B cell (primary cell): ENCODE measurements around the gene RABAC1. TPM values are rescaled to one million over a fixed set of nuclear protein-coding genes. Genes with fewer than 3 reads are reported as not detected.

ENCODE experiments used
- ATAC-seq: fragments of 200-7000 bp; cut with Tn5 transposase; one replicate; pipeline ENCODE4 v1.10.0; 2021; ENCODE audit warnings: low read depth, mild to moderate bottlenecking, moderate number of reproducible peaks, moderate library complexity
- CTCF ChIA-PET: fragments of 350-600 bp; sonication (Branson Sonifier 250); formaldehyde crosslinking; loops from one replicate; lab custom pipeline; 2021; ENCODE audit warnings: antibody characterized with exemption, inconsistent platforms; lab: Charles Lee
- POLR2A ChIA-PET: fragments of 350-600 bp; sonication (Branson Sonifier 250); formaldehyde crosslinking; loops from one replicate; lab custom pipeline; 2021; ENCODE audit warnings: antibody characterized with exemption; lab: Charles Lee
- DNase-seq: peaks from one replicate; pipeline ENCODE4 v3.0.0; 2013
- H2AFZ ChIP-seq: 2 replicates; pipeline ENCODE4 v1.6.1; 2012; ENCODE audit warnings: mild to moderate bottlenecking, low read depth, low read length; ENCODE audit not compliant: insufficient read depth, poor library complexity, severe bottlenecking
- H3K27ac ChIP-seq, 2 donors: 1 replicate in 1 of 2; 2 replicates in 1 of 2; pipeline ENCODE4 v1.5.1; 2012 to 2013; ENCODE audit warnings: low read length in 2 of 2, mild to moderate bottlenecking in 2 of 2, moderate library complexity in 1 of 2
- H3K27me3 ChIP-seq, 4 experiments: fragments of 200-600 bp in 1 of 4; sonication (generic) in 1 of 4; replicated peaks in 1 of 4; 1 replicate in 2 of 4; 2 replicates in 2 of 4; pipeline versions ENCODE4 v1.6.1 to v1.7.0; 2013 to 2016; ENCODE audit warnings: low read length in 3 of 4, mild to moderate bottlenecking in 2 of 4, mixed read lengths in 1 of 4, moderate library complexity in 1 of 4; ENCODE audit not compliant: insufficient read depth in 4 of 4, control insufficient read depth in 3 of 4; ENCODE audit errors: control extremely low read depth in 1 of 4
- H3K36me3 ChIP-seq, 2 experiments: replicated peaks in 1 of 2; 1 replicate in 1 of 2; 2 replicates in 1 of 2; pipeline versions ENCODE4 v1.6.1 to v1.7.1; 2013; ENCODE audit warnings: low read length in 1 of 2; ENCODE audit not compliant: insufficient read depth in 2 of 2, control insufficient read depth in 1 of 2; ENCODE audit errors: control extremely low read depth in 1 of 2, extremely low read depth in 1 of 2
- H3K4me1 ChIP-seq, 2 donors: fragments of 200-600 bp in 1 of 2; sonication (generic) in 1 of 2; 1 replicate in 1 of 2; 2 replicates in 1 of 2; pipeline versions ENCODE4 v1.5.1 to v1.6.1; 2013 to 2017; ENCODE audit warnings: low read length in 2 of 2; ENCODE audit not compliant: control insufficient read depth in 2 of 2, insufficient read depth in 2 of 2
- H3K4me2 ChIP-seq: replicated peaks from 2 replicates; pipeline ENCODE3; 2012; ENCODE audit warnings: mild to moderate bottlenecking, low read depth, low read length; ENCODE audit not compliant: poor library complexity, severe bottlenecking
- H3K4me3 ChIP-seq, 5 experiments: fragments of 200-600 bp in 1 of 5; sonication (generic) in 1 of 5; 1 replicate in 3 of 5; 2 replicates in 2 of 5; pipeline versions ENCODE4 v1.5.1 to v1.7.0; 2011 to 2016; ENCODE audit warnings: low read length in 4 of 5, mild to moderate bottlenecking in 4 of 5, low read depth in 2 of 5, control low read depth in 1 of 5, moderate library complexity in 1 of 5; ENCODE audit not compliant: insufficient read depth in 1 of 5; ENCODE audit errors: control extremely low read depth in 1 of 5, extremely low read depth in 1 of 5
- H3K79me2 ChIP-seq: fragments of 200-600 bp; sonication (generic); one replicate; pipeline ENCODE4 v1.6.0; 2016; ENCODE audit warnings: low read length; ENCODE audit not compliant: control insufficient read depth, insufficient read depth
- H3K9ac ChIP-seq: fragments of 200-600 bp; sonication (generic); 2 replicates; pipeline ENCODE4 v1.6.1; 2017; ENCODE audit warnings: mild to moderate bottlenecking, low read length, moderate library complexity
- H3K9me3 ChIP-seq, 3 donors: one replicate each; pipeline versions ENCODE4 v1.6.1 to v1.7.1; 2013; ENCODE audit warnings: low read length in 2 of 3; ENCODE audit not compliant: control insufficient read depth in 2 of 3, insufficient read depth in 1 of 3; ENCODE audit errors: control extremely low read depth in 1 of 3
- H4K20me1 ChIP-seq: 2 replicates; pipeline ENCODE4 v1.6.0; 2012; ENCODE audit warnings: mild to moderate bottlenecking, low read length; ENCODE audit not compliant: insufficient read depth, control insufficient read depth, poor library complexity, severe bottlenecking
- H3K27ac Mint-ChIP-seq: one replicate; pipeline ENCODE4 v1.8.0; 2021; ENCODE audit warnings: mixed read lengths
- H3K27me3 Mint-ChIP-seq: one replicate; pipeline ENCODE4 v1.8.0; 2021; ENCODE audit warnings: mixed read lengths
- H3K4me1 Mint-ChIP-seq: one replicate; pipeline ENCODE4 v1.8.0; 2021; ENCODE audit warnings: mixed read lengths
- H3K4me3 Mint-ChIP-seq: one replicate; pipeline ENCODE4 v1.8.0; 2021; ENCODE audit warnings: mixed read lengths
- H3K9me3 Mint-ChIP-seq: one replicate; pipeline ENCODE4 v1.8.0; 2022; ENCODE audit warnings: mixed read lengths; ENCODE audit not compliant: insufficient read depth
- CTCF ChIP-seq: fragments of 200-600 bp; IDR thresholded peaks from one replicate; pipeline ENCODE4 v1.8.0; 2022; ENCODE audit warnings: antibody characterized with exemption, mild to moderate bottlenecking
- EZH2 ChIP-seq: IDR thresholded peaks from 2 replicates; pipeline ENCODE4 v1.6.1; 2012; ENCODE audit warnings: borderline replicate concordance, low read depth, mild to moderate bottlenecking, moderate library complexity, low read length; ENCODE audit not compliant: insufficient read depth, poor library complexity, severe bottlenecking
- WGBS: methylation state at CpG from one replicate; pipeline ENCODE4 v1.1.5; 2013; ENCODE audit warnings: missing lambda C conversion rate; ENCODE audit not compliant: insufficient coverage; 5-methylcytosine and 5-hydroxymethylcytosine counted together
- intact Hi-C: fragments of 100-400 bp; cut with micrococcal nuclease; formaldehyde crosslinking; loops from one replicate; pipeline ENCODE4 v1.10.0; 2022
- polyA plus RNA-seq: library from polyadenylated mRNA; depleted of rRNA; stranded (reverse); fragments of >200 nt; gene quantifications from 2 replicates; pipeline ENCODE4 v1.2.3, GENCODE V29; 2012
- total RNA-seq, 2 donors: library from RNA; stranded (reverse); fragments of 120-200 nt in 1 of 2; gene quantifications; 1 replicate in 1 of 2; 2 replicates in 1 of 2; pipeline versions ENCODE4 v1.2.3 to v1.2.4, GENCODE V29; 2013 to 2022

RABAC1 gene
- total and polyA plus RNA-seq, 2 donors (not counting 1 experiment from before 2014, with no cell fraction given): 146 to 190 TPM

GRCh38 chr19:41932720-41933332, 26.3 kb downstream of the RABAC1 start:
- Histone ChIP-seq H3K4me3 (no peak overlapping the region), H3K27ac (no peak overlapping the region), H3K9me3 (no peaks in the 10 kb centered on the region), H3K4me2 (no peak overlapping the region), H3K9ac (no peak overlapping the region), H3K79me2 (peaks cover 11% of the 10 kb centered on the region), H2AFZ (no peak overlapping the region), H4K20me1 (no peaks in the 10 kb centered on the region), H3K4me1 (peaks cover 45 to 69% of the 10 kb centered on the region in 2 donors), H3K36me3 (no peaks in the 10 kb centered on the region), H3K27me3 (peaks cover 0 to 16% (median 0%) of the 10 kb centered on the region in 4 experiments)
- ATAC-seq (no peak), DNase-seq (no peak)
- peak overlapping the region; percentile 50 for H3K27ac Mint-ChIP-seq
- peaks cover 5% of the 10 kb centered on the region for H3K27me3 Mint-ChIP-seq
- peaks cover 63% of the 10 kb centered on the region for H3K4me1 Mint-ChIP-seq
- no peak for TF ChIP-seq CTCF
- no peak for TF ChIP-seq EZH2
- intact Hi-C loops: no loop called here
- H3K4me3 Mint-ChIP-seq: no peak overlapping the region
- no peaks in the 10 kb centered on the region for H3K9me3 Mint-ChIP-seq
- POLR2A ChIA-PET: interaction anchor here (0.8 kb wide), 1 partner anchor 26 kb away, joined by 3 read pairs; the partner anchor contains the start of gene RABAC1
- CTCF ChIA-PET: interaction anchor here (4.4 to 5.4 kb wide), 2 partner anchors 11 to 59 kb away, joined by 28 to 54 read pairs; no protein-coding TSS in a partner anchor
- WGBS: 95% methylated on average over 26 of the region's 29 CpGs

GRCh38 chr19:41932259-41932719, 26.8 kb downstream of the RABAC1 start:
- Mint-ChIP-seq H3K4me1 (peaks cover 59% of the 10 kb centered on the region), H3K27me3 (peaks cover 5% of the 10 kb centered on the region), H3K27ac (no peak overlapping the region), H3K9me3 (no peaks in the 10 kb centered on the region), H3K4me3 (no peak overlapping the region)
- Histone ChIP-seq H2AFZ (no peak overlapping the region), H4K20me1 (no peaks in the 10 kb centered on the region), H3K36me3 (no peaks in the 10 kb centered on the region), H3K79me2 (peaks cover 11% of the 10 kb centered on the region), H3K4me1 (peaks cover 50 to 69% of the 10 kb centered on the region in 2 donors), H3K4me2 (no peak overlapping the region), H3K9ac (no peak overlapping the region), H3K27me3 (peaks cover 0 to 20% (median 2%) of the 10 kb centered on the region in 4 experiments), H3K4me3 (no peak overlapping the region), H3K27ac (no peak overlapping the region), H3K9me3 (no peaks in the 10 kb centered on the region)
- ChIA-PET CTCF (interaction anchor here (1.0 to 5.4 kb wide), 4 partner anchors 12 to 59 kb away, joined by 3 to 54 read pairs (median 21); no protein-coding TSS in a partner anchor), POLR2A (no interaction called here)
- no peak for DNase-seq
- no peak for TF ChIP-seq CTCF
- TF ChIP-seq EZH2: no peak
- no peak for ATAC-seq
- WGBS: 64% methylated on average over 7 of the region's 11 CpGs
- intact Hi-C loops: no loop called here
